Epithelial cell of prostate (primary cell): ENCODE data around the gene PCDHA1.
"Not testable (repeated sequence)": the region's sequence is repeated elsewhere in the genome, so short reads cannot be mapped to it uniquely, and the experiment has no call there.

Experiments
- DNase-seq: peaks from one replicate; pipeline ENCODE4 v3.0.0-alpha.2; 2011; ENCODE audit warnings: low read depth, low spot score
- H3K27ac ChIP-seq: fragments of 450-650 bp; 2 replicates; pipeline ENCODE4 v1.5.1; 2017; ENCODE audit warnings: mild to moderate bottlenecking

PCDHA1 gene

GRCh38 chr5:140806834-140807775, 21.2 kb downstream of the PCDHA1 start, which contains the start of gene PCDHA4:
Gene PCDHA4 (plus strand): TSS chr5:140807068.
- DNase-seq = no peak
- no peak within 1 kb of the TSS for H3K27ac ChIP-seq

- H3K27ac ChIP-seq, DNase-seq: not testable (repeated sequence)
Observed at GRCh38 chr5:140808241-140808888, 22.4 kb downstream of the PCDHA1 start.

GRCh38 chr5:140808889-140809291, 22.9 kb downstream of the PCDHA1 start:
- no peak overlapping the region for H3K27ac ChIP-seq
- DNase-seq = no peak

- no peak within 1 kb of the TSS for H3K27ac ChIP-seq
- no peak for DNase-seq
Observed at GRCh38 chr5:140821375-140822280, 35.7 kb downstream of the PCDHA1 start, which contains the start of gene PCDHA5. Gene PCDHA5 (plus strand): TSS chr5:140821613.

- no peak for DNase-seq
- no peak overlapping the region for H3K27ac ChIP-seq
Observed at GRCh38 chr5:140822281-140822629, 36.3 kb downstream of the PCDHA1 start.

- H3K27ac ChIP-seq, DNase-seq: not testable (repeated sequence)
Observed at GRCh38 chr5:140822969-140823368, 37.0 kb downstream of the PCDHA1 start.

GRCh38 chr5:140823475-140823874, 37.5 kb downstream of the PCDHA1 start:
- H3K27ac ChIP-seq = no peak overlapping the region
- DNase-seq = no peak

- no peak for DNase-seq
- H3K27ac ChIP-seq = no peak within 1 kb of the TSS
Observed at GRCh38 chr5:140827704-140828361, 41.9 kb downstream of the PCDHA1 start, which contains the start of gene PCDHA6. Gene PCDHA6 (plus strand): TSS chr5:140827960. CDS start chr5:140828092, 132 bp downstream.

GRCh38 chr5:140828362-140828737, 42.4 kb downstream of the PCDHA1 start:
- no peak overlapping the region for H3K27ac ChIP-seq
- no peak for DNase-seq

- DNase-seq, H3K27ac ChIP-seq: not testable (repeated sequence)
Observed at GRCh38 chr5:140829511-140830501, 43.9 kb downstream of the PCDHA1 start.

GRCh38 chr5:140833993-140834392, 48.1 kb downstream of the PCDHA1 start, which contains the start of gene PCDHA7:
Gene PCDHA7 (plus strand): TSS chr5:140834269. CDS start chr5:140834384, 115 bp downstream.
- DNase-seq = no peak
- H3K27ac ChIP-seq = no peak within 1 kb of the TSS

GRCh38 chr5:140834439-140835008, 48.6 kb downstream of the PCDHA1 start:
- DNase-seq, H3K27ac ChIP-seq: not testable (repeated sequence)

- no peak overlapping the region for H3K27ac ChIP-seq
- no peak for DNase-seq
Observed at GRCh38 chr5:140835622-140836510, 49.9 kb downstream of the PCDHA1 start.

- H3K27ac ChIP-seq = no peak within 1 kb of the TSS
- DNase-seq = no peak
Observed at GRCh38 chr5:140840978-140841962, 55.3 kb downstream of the PCDHA1 start, which contains the start of gene PCDHA8. Gene PCDHA8 (plus strand): TSS chr5:140841187. CDS start chr5:140841322, 135 bp downstream.

- no peak for DNase-seq
- no peak overlapping the region for H3K27ac ChIP-seq
Observed at GRCh38 chr5:140842798-140843733, 57.1 kb downstream of the PCDHA1 start.
